ENCODE data around the gene CD163L1.

- TF ChIP-seq, protein P1, sequence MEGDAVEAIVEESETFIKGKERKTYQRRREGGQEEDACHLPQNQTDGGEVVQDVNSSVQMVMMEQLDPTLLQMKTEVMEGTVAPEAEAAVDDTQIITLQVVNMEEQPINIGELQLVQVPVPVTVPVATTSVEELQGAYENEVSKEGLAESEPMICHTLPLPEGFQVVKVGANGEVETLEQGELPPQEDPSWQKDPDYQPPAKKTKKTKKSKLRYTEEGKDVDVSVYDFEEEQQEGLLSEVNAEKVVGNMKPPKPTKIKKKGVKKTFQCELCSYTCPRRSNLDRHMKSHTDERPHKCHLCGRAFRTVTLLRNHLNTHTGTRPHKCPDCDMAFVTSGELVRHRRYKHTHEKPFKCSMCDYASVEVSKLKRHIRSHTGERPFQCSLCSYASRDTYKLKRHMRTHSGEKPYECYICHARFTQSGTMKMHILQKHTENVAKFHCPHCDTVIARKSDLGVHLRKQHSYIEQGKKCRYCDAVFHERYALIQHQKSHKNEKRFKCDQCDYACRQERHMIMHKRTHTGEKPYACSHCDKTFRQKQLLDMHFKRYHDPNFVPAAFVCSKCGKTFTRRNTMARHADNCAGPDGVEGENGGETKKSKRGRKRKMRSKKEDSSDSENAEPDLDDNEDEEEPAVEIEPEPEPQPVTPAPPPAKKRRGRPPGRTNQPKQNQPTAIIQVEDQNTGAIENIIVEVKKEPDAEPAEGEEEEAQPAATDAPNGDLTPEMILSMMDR (IDR thresholded peaks at IDR 0.05; ENCODE audit: low read depth, low read length): no peak
- no peak for TF ChIP-seq EZH2phosphoT487 (IDR thresholded peaks at IDR 0.05; ENCODE audit: low read depth)
These were observed 121.4 kb downstream of the CD163L1 start for GRCh38 chr12:7322599-7322998.

All from OCI-LY3 (cell line).